Ovary (tissue), 3 donors: ENCODE measurements around the gene BMP2K.

Source experiments
- CTCF ChIP-seq, 3 donors: fragments of 450-650 bp in 2 of 3; fragments of 200-600 bp in 1 of 3; IDR thresholded peaks; one replicate each; pipeline versions ENCODE4 v1.5.1 to v1.8.0; 2016 to 2022; ENCODE audit warnings: antibody characterized with exemption in 3 of 3, mild to moderate bottlenecking in 1 of 3
- POLR2A ChIP-seq: fragments of 450-650 bp; IDR thresholded peaks from one replicate; pipeline ENCODE4 v1.6.1; 2017; ENCODE audit warnings: antibody characterized with exemption, mild to moderate bottlenecking, moderate library complexity
- donor health status: DM: no; HTN: no; CAD: no.

- TF ChIP-seq CTCF (IDR thresholded peaks at IDR 0.05) (peak in 2 of 3 donors; percentile 63 to 67), POLR2A (no peak)
Observed at GRCh38 chr4:78864405-78865024, 88.4 kb downstream of the BMP2K start.
